Measurements from ENCODE around the gene SELENOM.

- TF ChIP-seq, protein P1, sequence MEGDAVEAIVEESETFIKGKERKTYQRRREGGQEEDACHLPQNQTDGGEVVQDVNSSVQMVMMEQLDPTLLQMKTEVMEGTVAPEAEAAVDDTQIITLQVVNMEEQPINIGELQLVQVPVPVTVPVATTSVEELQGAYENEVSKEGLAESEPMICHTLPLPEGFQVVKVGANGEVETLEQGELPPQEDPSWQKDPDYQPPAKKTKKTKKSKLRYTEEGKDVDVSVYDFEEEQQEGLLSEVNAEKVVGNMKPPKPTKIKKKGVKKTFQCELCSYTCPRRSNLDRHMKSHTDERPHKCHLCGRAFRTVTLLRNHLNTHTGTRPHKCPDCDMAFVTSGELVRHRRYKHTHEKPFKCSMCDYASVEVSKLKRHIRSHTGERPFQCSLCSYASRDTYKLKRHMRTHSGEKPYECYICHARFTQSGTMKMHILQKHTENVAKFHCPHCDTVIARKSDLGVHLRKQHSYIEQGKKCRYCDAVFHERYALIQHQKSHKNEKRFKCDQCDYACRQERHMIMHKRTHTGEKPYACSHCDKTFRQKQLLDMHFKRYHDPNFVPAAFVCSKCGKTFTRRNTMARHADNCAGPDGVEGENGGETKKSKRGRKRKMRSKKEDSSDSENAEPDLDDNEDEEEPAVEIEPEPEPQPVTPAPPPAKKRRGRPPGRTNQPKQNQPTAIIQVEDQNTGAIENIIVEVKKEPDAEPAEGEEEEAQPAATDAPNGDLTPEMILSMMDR (conservative IDR thresholded peaks at IDR 0.05; ENCODE audit: low read depth, low read length), result no peak
- TF ChIP-seq EZH2 (IDR thresholded peaks at IDR 0.05; ENCODE audit: borderline replicate concordance, low read depth, low read length, poor library complexity, severe bottlenecking), result no peak
Measured at GRCh38 chr22:31081963-31082605, 25.3 kb downstream of the SELENOM start.

Measured in A673 (cell line).